Mesenchymal stem cell (in vitro differentiated cells and primary cell): ENCODE measurements around the gene PABPN1.

Source experiments
- DNase-seq: peaks from one replicate; pipeline ENCODE4 v3.0.0-alpha.2; 2013
- H2AFZ ChIP-seq: one replicate; pipeline ENCODE4 v1.6.1; 2013; ENCODE audit warnings: low read depth, mild to moderate bottlenecking, control low read depth, inconsistent platforms, low read length, moderate library complexity
- H2AK5ac ChIP-seq: 2 replicates; pipeline ENCODE4 v1.6.1; 2013; ENCODE audit warnings: low read length, moderate library complexity, mild to moderate bottlenecking, inconsistent platforms; ENCODE audit not compliant: severe bottlenecking
- H2BK120ac ChIP-seq: one replicate; pipeline ENCODE4 v1.6.1; 2013; ENCODE audit warnings: low read depth, mild to moderate bottlenecking, inconsistent platforms, low read length, moderate library complexity
- H2BK12ac ChIP-seq, 2 experiments: one replicate each; pipeline ENCODE4 v1.6.1; 2013; ENCODE audit warnings: inconsistent platforms in 2 of 2, low read length in 2 of 2, mild to moderate bottlenecking in 2 of 2, moderate library complexity in 2 of 2, control low read depth in 1 of 2
- H2BK15ac ChIP-seq: one replicate; pipeline ENCODE4 v1.6.1; 2013; ENCODE audit warnings: mild to moderate bottlenecking, low read depth, inconsistent platforms; ENCODE audit not compliant: poor library complexity, severe bottlenecking
- H2BK5ac ChIP-seq: 2 replicates; pipeline ENCODE4 v1.6.1; 2013; ENCODE audit warnings: low read depth, mild to moderate bottlenecking, low read length, control low read depth, inconsistent platforms; ENCODE audit not compliant: poor library complexity, severe bottlenecking
- H3K14ac ChIP-seq, 2 experiments: one replicate each; pipeline ENCODE4 v1.6.1; 2013; ENCODE audit warnings: inconsistent platforms in 2 of 2, low read length in 2 of 2, control low read depth in 1 of 2, mild to moderate bottlenecking in 1 of 2, moderate library complexity in 1 of 2
- H3K18ac ChIP-seq, 2 experiments: one replicate each; pipeline ENCODE4 v1.6.1; 2013; ENCODE audit warnings: inconsistent platforms in 2 of 2, low read length in 2 of 2, control low read depth in 1 of 2, low read depth in 1 of 2, mild to moderate bottlenecking in 1 of 2
- H3K23ac ChIP-seq, 2 experiments: one replicate each; pipeline ENCODE4 v1.6.1; 2013; ENCODE audit warnings: inconsistent platforms in 2 of 2, low read length in 2 of 2, mild to moderate bottlenecking in 2 of 2, moderate library complexity in 2 of 2, control low read depth in 1 of 2
- H3K27ac ChIP-seq: 2 replicates; pipeline ENCODE4 v1.5.1; 2013; ENCODE audit warnings: mild to moderate bottlenecking, moderate library complexity, low read length, control low read depth, inconsistent platforms; ENCODE audit not compliant: poor library complexity, severe bottlenecking
- H3K27me3 ChIP-seq, 2 experiments: 2 replicates each; pipeline versions ENCODE4 v1.6.1 to v1.7.0; 2013; ENCODE audit warnings: low read length in 2 of 2, mild to moderate bottlenecking in 2 of 2, moderate library complexity in 2 of 2, control low read depth in 1 of 2, inconsistent platforms in 1 of 2; ENCODE audit not compliant: control insufficient read depth in 1 of 2, insufficient read depth in 1 of 2
- H3K36me3 ChIP-seq, 2 experiments: 2 replicates each; pipeline versions ENCODE4 v1.6.1 to v1.7.0; 2013; ENCODE audit warnings: low read length in 2 of 2, control low read depth in 1 of 2, inconsistent platforms in 1 of 2, low read depth in 1 of 2, mild to moderate bottlenecking in 1 of 2; ENCODE audit not compliant: insufficient read depth in 2 of 2, control insufficient read depth in 1 of 2
- H3K4ac ChIP-seq, 2 experiments: one replicate each; pipeline ENCODE4 v1.6.1; 2013; ENCODE audit warnings: inconsistent platforms in 2 of 2, low read length in 2 of 2, mild to moderate bottlenecking in 2 of 2, moderate library complexity in 2 of 2, control low read depth in 1 of 2, low read depth in 1 of 2
- H3K4me1 ChIP-seq: 2 replicates; pipeline ENCODE4 v1.6.1; 2013; ENCODE audit warnings: low read depth, low read length, control low read depth; ENCODE audit not compliant: control insufficient read depth, insufficient read depth
- H3K4me2 ChIP-seq: 2 replicates; pipeline ENCODE4 v1.6.1; 2013; ENCODE audit warnings: low read length, mild to moderate bottlenecking, inconsistent platforms; ENCODE audit not compliant: poor library complexity, severe bottlenecking
- H3K4me3 ChIP-seq, 2 experiments: 2 replicates each; pipeline versions ENCODE4 v1.5.1 to v1.7.0; 2013; ENCODE audit warnings: low read length in 2 of 2, mild to moderate bottlenecking in 2 of 2, control low read depth in 1 of 2, low read depth in 1 of 2; ENCODE audit not compliant: insufficient read depth in 1 of 2
- H3K79me1 ChIP-seq: replicated peaks from 2 replicates; pipeline ENCODE4 v1.6.1; 2013; ENCODE audit warnings: mild to moderate bottlenecking, control low read depth, low read length, inconsistent platforms; ENCODE audit not compliant: poor library complexity, severe bottlenecking
- H3K9ac ChIP-seq: 2 replicates; pipeline ENCODE4 v1.7.0; 2013; ENCODE audit warnings: mild to moderate bottlenecking, low read length, moderate library complexity
- H3K9me3 ChIP-seq: 2 replicates; pipeline ENCODE4 v1.7.0; 2013; ENCODE audit warnings: mild to moderate bottlenecking, low read length; ENCODE audit not compliant: control insufficient read depth
- H4K8ac ChIP-seq: one replicate; pipeline ENCODE4 v1.6.1; 2013; ENCODE audit warnings: inconsistent platforms, mild to moderate bottlenecking, low read length, moderate library complexity
- H4K91ac ChIP-seq: one replicate; pipeline ENCODE4 v1.6.1; 2013; ENCODE audit warnings: mild to moderate bottlenecking, low read length, inconsistent platforms
- WGBS: methylation state at CpG from one replicate; pipeline ENCODE4 v1.1.7; 2013; ENCODE audit warnings: mixed read lengths; 5-methylcytosine and 5-hydroxymethylcytosine counted together

PABPN1 gene

DNA sequence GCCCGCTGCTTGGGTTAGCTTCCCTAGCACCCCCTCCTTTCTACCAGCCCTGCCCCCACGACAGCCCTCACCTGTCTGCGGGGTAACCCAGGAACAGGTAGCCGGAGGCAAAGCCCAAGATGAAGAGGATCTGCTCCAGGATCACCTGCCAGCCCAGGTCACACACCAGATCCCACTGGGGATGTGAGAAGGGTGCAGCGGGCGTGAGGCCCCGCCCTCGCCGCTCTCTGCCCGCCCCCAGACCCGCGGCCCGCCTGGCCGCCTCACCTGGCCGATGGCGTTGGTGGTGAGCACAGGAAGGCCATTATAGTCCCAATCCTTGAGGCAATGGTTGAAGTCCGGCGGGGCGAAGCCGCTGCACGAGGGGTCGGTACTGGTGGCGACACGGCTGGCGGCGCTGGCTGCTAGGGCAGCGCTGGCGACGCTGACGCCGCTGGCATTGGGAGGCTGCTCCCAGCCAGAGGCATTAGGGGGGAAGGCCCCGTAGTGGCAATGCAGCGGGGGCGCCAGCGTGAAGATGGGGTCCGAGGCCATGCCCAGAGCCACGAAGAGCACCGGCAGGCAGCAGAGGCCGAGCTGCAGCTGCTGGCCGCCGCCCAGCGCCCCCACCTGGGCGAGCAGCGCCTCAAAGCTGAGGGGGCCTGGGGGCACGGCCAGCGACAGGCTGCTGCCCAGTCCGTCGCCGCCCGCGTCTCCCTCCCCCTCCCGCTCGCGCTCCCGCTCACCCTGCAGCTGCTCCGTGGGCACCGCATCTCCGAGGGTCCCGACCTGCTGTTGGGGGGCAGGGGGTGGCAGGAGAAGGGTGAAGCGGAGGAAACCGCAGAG is 30.6 kb downstream of the PABPN1 start:
- Histone ChIP-seq H3K14ac (peak overlapping the region in 1 of 2 experiments; percentile 35), H3K18ac (peak overlapping the region; percentile 58 to 67), H3K9me3 (no peaks in the 10 kb centered on the region), H3K27me3 (peaks cover 0 to 10% of the 10 kb centered on the region in 2 experiments), H2AK5ac (no peak overlapping the region), H2AFZ (peak overlapping the region; percentile 72), H3K4me1 (peaks cover 9% of the 10 kb centered on the region), H4K8ac (peak overlapping the region; percentile 53), H3K27ac (no peak overlapping the region), H4K91ac (peak overlapping the region; percentile 57), H3K23ac (peak overlapping the region in 1 of 2 experiments; percentile 78), H3K9ac (peak overlapping the region; percentile 71), H2BK5ac (no peak overlapping the region), H3K36me3 (peaks cover 10 to 31% of the 10 kb centered on the region in 2 experiments), H3K4me3 (peak overlapping the region; percentile 81 to 84), H2BK15ac (no peak overlapping the region), H2BK12ac (peak overlapping the region in 1 of 2 experiments; percentile 21), H2BK120ac (no peak overlapping the region), H3K79me1 (peaks cover 5% of the 10 kb centered on the region), H3K4ac (peak overlapping the region; percentile 29 to 54), H3K4me2 (peak overlapping the region; percentile 96)
- no peak for DNase-seq
- WGBS: 10% methylated on average over 56 of the region's 61 CpGs

DNA sequence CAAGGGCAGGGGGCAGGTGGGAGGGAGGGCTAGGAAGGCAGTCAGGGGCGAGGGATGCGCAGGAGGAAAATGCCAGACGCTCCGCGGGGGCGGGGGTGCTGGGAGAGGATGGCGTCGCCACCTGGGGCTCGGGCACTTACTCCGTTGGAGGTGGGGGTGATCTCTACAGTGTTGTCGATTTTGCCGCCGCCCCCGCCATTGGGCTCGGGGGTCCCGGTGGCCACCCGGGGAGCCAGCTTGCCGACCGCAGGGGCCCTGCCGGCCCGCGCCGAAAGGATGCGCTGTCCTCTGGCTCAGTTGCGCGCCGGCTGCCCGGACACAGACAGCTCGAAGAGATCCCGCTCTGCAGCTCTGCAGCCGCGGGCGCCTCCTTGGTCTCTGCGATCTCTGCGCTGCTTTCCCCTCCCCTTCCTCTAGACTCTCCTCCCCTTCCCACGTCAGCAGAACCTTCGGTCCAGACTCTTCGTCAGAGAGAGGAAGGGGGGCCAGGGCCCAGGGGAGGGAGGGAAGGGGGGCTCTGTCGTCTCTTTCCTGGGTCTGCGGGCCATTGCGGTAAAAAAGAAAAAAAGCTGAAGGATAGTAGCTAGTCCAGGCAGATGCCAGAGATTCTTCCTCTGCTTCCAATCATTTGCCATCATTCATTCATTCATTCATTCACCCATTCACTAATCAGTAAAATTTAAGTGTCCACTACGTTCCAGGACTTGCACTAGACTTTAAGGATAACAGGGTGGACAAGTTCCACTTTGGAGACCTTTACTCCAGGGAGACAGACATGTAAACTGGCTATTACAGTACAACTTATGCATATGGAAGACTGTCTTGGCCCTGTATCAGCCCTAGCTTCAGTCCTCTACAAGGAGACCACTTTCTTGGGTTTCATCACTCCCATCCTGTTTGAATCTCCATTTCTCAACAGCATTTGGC is 31.5 kb downstream of the PABPN1 start, which contains the start of gene SLC22A17:
TSS of gene SLC22A17 (minus strand) at position 382 of the 927 bp plus-strand sequence.
- peak within 1 kb of the TSS; percentile 44 for H2BK15ac ChIP-seq
- H3K9me3 ChIP-seq: no peaks in the 10 kb centered on the region
- peaks cover 9% of the 10 kb centered on the region for H3K4me1 ChIP-seq
- H3K27ac ChIP-seq: peak within 1 kb of the TSS; percentile 16
- H3K27me3 ChIP-seq: peaks cover 0 to 10% of the 10 kb centered on the region in 2 experiments
- peak within 1 kb of the TSS in 1 of 2 experiments; percentile 78 for H3K23ac ChIP-seq
- no peak within 1 kb of the TSS for H2AK5ac ChIP-seq
- peaks cover 5% of the 10 kb centered on the region for H3K79me1 ChIP-seq
- peak within 1 kb of the TSS; percentile 57 for H4K91ac ChIP-seq
- peak within 1 kb of the TSS; percentile 72 for H2AFZ ChIP-seq
- H3K18ac ChIP-seq: peak within 1 kb of the TSS; percentile 58 to 67
- peak within 1 kb of the TSS in 1 of 2 experiments; percentile 35 for H3K14ac ChIP-seq
- no peak within 1 kb of the TSS for H2BK5ac ChIP-seq
- H3K4ac ChIP-seq: peak within 1 kb of the TSS; percentile 29 to 54
- H2BK12ac ChIP-seq: peak within 1 kb of the TSS in 1 of 2 experiments; percentile 21
- H3K36me3 ChIP-seq: peaks cover 10 to 29% of the 10 kb centered on the region in 2 experiments
- H3K4me3 ChIP-seq: peak within 1 kb of the TSS; percentile 81 to 84
- WGBS: 3% methylated on average over 20 of the region's 42 CpGs
- H2BK120ac ChIP-seq: no peak within 1 kb of the TSS
- peak; percentile 95 for DNase-seq
- peak within 1 kb of the TSS; percentile 71 for H3K9ac ChIP-seq
- peak within 1 kb of the TSS; percentile 70 for H4K8ac ChIP-seq
- peak within 1 kb of the TSS; percentile 96 for H3K4me2 ChIP-seq

DNA sequence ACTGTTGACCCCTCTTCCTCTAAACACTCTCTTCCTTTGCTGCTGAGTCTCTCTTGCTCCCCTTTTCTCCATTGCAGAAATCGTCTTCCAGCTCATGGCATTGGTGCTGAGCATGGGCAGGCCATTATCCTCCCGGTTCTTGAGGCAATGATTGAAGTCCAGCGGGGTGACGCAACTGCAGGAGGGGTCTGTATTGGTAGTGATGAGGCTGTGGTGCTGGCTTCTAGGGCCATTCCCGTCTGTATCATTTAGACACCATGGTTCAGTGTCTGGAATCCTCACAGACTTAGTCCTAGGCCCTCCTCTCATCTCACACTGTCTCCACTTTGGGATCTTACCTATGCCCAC is 32.1 kb downstream of the PABPN1 start:
- Histone ChIP-seq H3K4ac (no peak overlapping the region), H2AK5ac (no peak overlapping the region), H2BK12ac (no peak overlapping the region), H2BK15ac (peak overlapping the region; percentile 44), H3K23ac (no peak overlapping the region), H3K4me2 (no peak overlapping the region), H4K91ac (no peak overlapping the region), H3K79me1 (peaks cover 5% of the 10 kb centered on the region), H3K4me3 (no peak overlapping the region), H3K36me3 (peaks cover 12 to 23% of the 10 kb centered on the region in 2 experiments), H3K18ac (no peak overlapping the region), H2BK5ac (no peak overlapping the region), H3K27me3 (peaks cover 0 to 10% of the 10 kb centered on the region in 2 experiments), H3K4me1 (peaks cover 9% of the 10 kb centered on the region), H3K27ac (no peak overlapping the region), H2AFZ (no peak overlapping the region), H4K8ac (peak overlapping the region; percentile 70), H2BK120ac (no peak overlapping the region), H3K14ac (no peak overlapping the region), H3K9ac (no peak overlapping the region), H3K9me3 (no peaks in the 10 kb centered on the region)
- 86% methylated on average over 2 of the region's 5 CpGs for WGBS
- no peak for DNase-seq
